Endothelial cell (in vitro differentiated cells): ENCODE measurements around the gene NOP53. TPM values are rescaled to one million over a fixed set of nuclear protein-coding genes. Genes with fewer than 3 reads are reported as not detected.
"Not testable (repeated sequence)": the region's sequence is repeated elsewhere in the genome, so short reads cannot be mapped to it uniquely, and the experiment has no call there.

Experiments used
- DNase-seq: peaks from one replicate; pipeline ENCODE4 v3.0.0; 2021; ENCODE audit warnings: low spot score
- H3K27ac Mint-ChIP-seq: one replicate; pipeline ENCODE4 v1.8.0; 2021; ENCODE audit warnings: mixed read lengths, inconsistent platforms; ENCODE audit not compliant: unreplicated experiment
- H3K27me3 Mint-ChIP-seq: one replicate; pipeline ENCODE4 v1.8.0; 2021; ENCODE audit warnings: mild to moderate bottlenecking, moderate library complexity, mixed read lengths, inconsistent platforms; ENCODE audit not compliant: unreplicated experiment
- H3K36me3 Mint-ChIP-seq: one replicate; pipeline ENCODE4 v1.8.0; 2021; ENCODE audit warnings: mild to moderate bottlenecking, low read depth, mixed read lengths, inconsistent platforms; ENCODE audit not compliant: unreplicated experiment
- H3K4me1 Mint-ChIP-seq: one replicate; pipeline ENCODE4 v1.8.0; 2021; ENCODE audit warnings: mild to moderate bottlenecking, mixed read lengths, inconsistent platforms; ENCODE audit not compliant: unreplicated experiment
- H3K4me3 Mint-ChIP-seq: one replicate; pipeline ENCODE4 v1.8.0; 2021; ENCODE audit warnings: mild to moderate bottlenecking, mixed read lengths, inconsistent platforms; ENCODE audit not compliant: unreplicated experiment
- H3K9me3 Mint-ChIP-seq: one replicate; pipeline ENCODE4 v1.8.0; 2021; ENCODE audit warnings: mixed read lengths, inconsistent platforms; ENCODE audit not compliant: unreplicated experiment
- CTCF ChIP-seq: fragments of 200-600 bp; sonication (generic); IDR thresholded peaks from one replicate; pipeline ENCODE4 v1.5.0; 2021; ENCODE audit warnings: antibody characterized with exemption; ENCODE audit not compliant: unreplicated experiment
- total RNA-seq: library from RNA; stranded (reverse); fragmentation: NEBNext Ultra II Directional; extraction: Animal tissue kit (Norgen Biotek cat#: 25700); gene quantifications from one replicate; pipeline ENCODE4 v1.2.1, GENCODE V29; 2021; ENCODE audit not compliant: unreplicated experiment

NOP53 gene
- total RNA-seq, 1 donor from 2014 or later, result 324 TPM

DNA sequence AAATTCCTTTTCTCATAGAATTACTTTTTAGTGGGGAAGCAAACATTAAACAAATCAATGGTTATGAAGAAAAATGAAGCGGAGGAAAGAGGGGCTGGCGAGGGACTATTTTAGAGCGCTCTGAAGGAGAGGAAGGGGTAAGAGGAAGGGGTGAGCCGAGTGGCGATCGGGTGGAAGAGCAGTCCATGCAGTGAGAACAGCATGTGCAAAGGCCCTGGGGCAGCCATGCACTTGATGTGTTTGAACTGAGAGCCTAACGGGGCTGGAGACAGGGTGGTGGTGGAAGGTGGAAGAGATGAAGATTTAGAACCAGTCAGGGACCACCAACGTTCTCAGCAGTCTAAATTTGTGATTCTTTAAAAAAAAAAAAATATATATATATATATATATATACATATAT is 14.4 kb upstream of the NOP53 start:
- DNase-seq, result no peak
- peaks cover 4% of the 10 kb centered on the region for H3K9me3 Mint-ChIP-seq
- H3K27me3 Mint-ChIP-seq, result peaks cover 8% of the 10 kb centered on the region
- no peak for TF ChIP-seq CTCF
- H3K27ac Mint-ChIP-seq, result peak overlapping the region; percentile 77
- H3K4me1 Mint-ChIP-seq, result peaks cover 25% of the 10 kb centered on the region
- H3K36me3 Mint-ChIP-seq, result peaks cover 44% of the 10 kb centered on the region
- peak overlapping the region; percentile 78 for H3K4me3 Mint-ChIP-seq

- no peak overlapping the region for H3K27ac Mint-ChIP-seq
- DNase-seq, result no peak
- no peak overlapping the region for H3K4me3 Mint-ChIP-seq
- peaks cover 6% of the 10 kb centered on the region for H3K27me3 Mint-ChIP-seq
- H3K9me3 Mint-ChIP-seq, result no peaks in the 10 kb centered on the region
- peaks cover 31% of the 10 kb centered on the region for H3K36me3 Mint-ChIP-seq
- TF ChIP-seq CTCF, result no peak
- H3K4me1 Mint-ChIP-seq, result peaks cover 8% of the 10 kb centered on the region
Observed at GRCh38 chr19:47735131-47735530, 10.2 kb upstream of the NOP53 start.

DNA sequence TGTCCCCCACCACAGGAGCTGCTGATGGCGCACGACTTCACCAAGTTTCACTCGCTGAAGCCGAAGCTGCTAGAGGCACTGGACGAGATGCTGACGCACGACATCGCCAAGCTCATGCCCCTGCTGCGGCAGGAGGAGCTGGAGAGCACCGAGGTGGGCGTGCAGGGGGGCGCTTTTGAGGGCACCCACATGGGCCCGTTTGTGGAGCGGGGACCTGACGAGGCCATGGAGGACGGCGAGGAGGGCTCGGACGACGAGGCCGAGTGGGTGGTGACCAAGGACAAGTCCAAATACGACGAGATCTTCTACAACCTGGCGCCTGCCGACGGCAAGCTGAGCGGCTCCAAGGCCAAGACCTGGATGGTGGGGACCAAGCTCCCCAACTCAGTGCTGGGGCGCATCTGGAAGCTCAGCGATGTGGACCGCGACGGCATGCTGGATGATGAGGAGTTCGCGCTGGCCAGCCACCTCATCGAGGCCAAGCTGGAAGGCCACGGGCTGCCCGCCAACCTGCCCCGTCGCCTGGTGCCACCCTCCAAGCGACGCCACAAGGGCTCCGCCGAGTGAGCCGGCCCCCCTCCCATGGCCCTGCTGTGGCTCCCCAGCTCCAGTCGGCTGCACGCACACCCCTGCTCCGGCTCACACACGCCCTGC is 4.4 kb upstream of the NOP53 start:
- H3K4me3 Mint-ChIP-seq, result peak overlapping the region; percentile 62
- no peak for TF ChIP-seq CTCF
- H3K27me3 Mint-ChIP-seq, result peaks cover 15% of the 10 kb centered on the region
- H3K4me1 Mint-ChIP-seq, result peaks cover 20% of the 10 kb centered on the region
- DNase-seq, result no peak
- no peak overlapping the region for H3K27ac Mint-ChIP-seq
- H3K9me3 Mint-ChIP-seq, result no peaks in the 10 kb centered on the region
- peaks cover 31% of the 10 kb centered on the region for H3K36me3 Mint-ChIP-seq

DNA sequence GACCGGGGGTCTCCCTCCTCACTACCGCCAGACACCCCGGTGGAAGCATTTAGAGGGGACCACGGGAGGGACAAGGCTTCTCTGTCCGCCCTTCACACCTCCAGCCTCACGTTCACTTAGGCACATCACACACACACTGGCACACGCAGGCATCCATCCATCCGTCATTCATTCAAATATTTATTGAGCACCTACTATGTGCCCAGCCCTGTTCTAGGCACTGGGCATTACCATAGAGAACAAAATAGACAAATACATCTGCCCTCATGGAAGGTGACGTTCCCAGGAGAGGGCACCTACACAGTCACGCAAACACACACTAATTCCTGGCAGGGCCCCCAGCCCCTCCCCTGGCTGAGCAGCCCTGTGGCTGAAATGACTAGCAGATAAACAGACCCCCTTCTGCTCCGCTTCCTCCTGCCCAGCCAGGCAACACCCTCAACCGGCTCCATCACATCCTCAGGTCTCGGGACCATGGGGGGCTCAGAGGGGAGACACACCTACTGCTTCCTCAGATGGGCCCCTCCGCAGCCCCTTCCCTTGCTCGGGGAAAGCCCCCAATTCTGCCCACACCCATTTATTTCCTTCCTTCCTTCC is 3.7 kb upstream of the NOP53 start:
- Mint-ChIP-seq H3K4me1 (peaks cover 20% of the 10 kb centered on the region), H3K9me3 (no peaks in the 10 kb centered on the region), H3K27me3 (peaks cover 15% of the 10 kb centered on the region), H3K27ac (peak overlapping the region; percentile 36), H3K4me3 (peak overlapping the region; percentile 78), H3K36me3 (peaks cover 25% of the 10 kb centered on the region)
- DNase-seq, result no peak
- no peak for TF ChIP-seq CTCF

DNA sequence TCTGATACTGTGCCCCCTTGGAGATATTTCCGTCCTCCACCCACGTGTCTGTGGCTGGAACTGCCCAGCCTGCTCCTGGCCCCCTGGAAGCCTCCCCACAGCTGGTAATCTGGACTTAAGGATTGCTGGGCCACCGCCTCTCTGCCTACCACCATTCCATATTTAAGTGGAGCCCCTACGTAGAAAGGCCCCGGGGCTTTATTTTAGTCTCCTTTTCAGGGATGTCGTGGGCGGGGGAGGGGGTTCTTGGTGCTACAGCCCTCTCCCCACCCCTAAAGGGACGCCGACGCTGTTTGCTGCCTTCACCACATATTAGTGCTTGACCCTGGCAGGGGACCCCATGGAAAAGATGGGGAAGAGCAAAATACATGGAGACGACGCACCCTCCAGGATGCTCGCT is 2.7 kb upstream of the NOP53 start:
- peaks cover 23% of the 10 kb centered on the region for H3K4me1 Mint-ChIP-seq
- peaks cover 15% of the 10 kb centered on the region for H3K27me3 Mint-ChIP-seq
- no peak overlapping the region for H3K27ac Mint-ChIP-seq
- H3K4me3 Mint-ChIP-seq, result peak overlapping the region; percentile 31
- peaks cover 25% of the 10 kb centered on the region for H3K36me3 Mint-ChIP-seq
- TF ChIP-seq CTCF, result no peak
- H3K9me3 Mint-ChIP-seq, result no peaks in the 10 kb centered on the region
- DNase-seq, result no peak

DNA sequence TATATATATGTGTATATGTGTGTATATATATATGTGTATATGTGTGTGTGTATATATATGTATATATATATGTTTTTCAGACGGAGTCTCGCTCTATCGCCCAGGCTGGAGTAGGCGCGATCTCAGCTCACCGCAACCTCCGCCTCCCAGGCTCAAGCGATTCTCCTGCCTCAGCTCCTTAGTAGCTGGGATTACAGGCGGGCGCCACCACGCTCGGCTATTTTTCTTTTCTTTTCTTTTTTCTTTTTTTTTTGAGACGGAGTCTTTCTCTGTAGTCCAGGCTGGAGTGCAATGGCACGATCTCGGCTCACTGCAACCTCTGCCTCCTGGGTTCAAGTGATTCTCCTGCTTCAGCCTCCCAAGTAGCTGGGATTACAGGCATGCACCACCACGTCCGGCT is 783 bp downstream of the NOP53 start:
- H3K27ac Mint-ChIP-seq, result not testable (repeated sequence)

More for the DNA sequence above, 783 bp downstream of the NOP53 start:
- not testable (repeated sequence) for H3K9me3 Mint-ChIP-seq, DNase-seq
- Mint-ChIP-seq H3K36me3 (peaks cover 29% of the 10 kb centered on the region), H3K27me3 (peaks cover 18% of the 10 kb centered on the region), H3K4me1 (peaks cover 23% of the 10 kb centered on the region), H3K4me3 (peak overlapping the region; percentile 97)
